Right renal pelvis (tissue), 4 donors: ENCODE results near the gene UGT1A8. TPM values are rescaled to one million over a fixed set of nuclear protein-coding genes. Genes with fewer than 3 reads are reported as not detected.
"Not testable (repeated sequence)": the region's sequence is repeated elsewhere in the genome, so short reads cannot be mapped to it uniquely, and the experiment has no call there.

Experiments used
- DNase-seq, 4 donors: peaks; one replicate each; pipeline ENCODE4 v3.0.0-alpha.2; 2013; ENCODE audit warnings: low read depth in 4 of 4, low spot score in 3 of 4, missing footprints in 1 of 4
- polyA plus RNA-seq, 4 donors: library from polyadenylated mRNA; unstranded; fragments of 120-200 nt; gene quantifications; one replicate each; pipeline ENCODE4 v1.2.1, GENCODE V29; 2013; ENCODE audit not compliant: insufficient read length in 4 of 4

Gene UGT1A8
- polyA plus RNA-seq, 4 donors: not detected

- DNase-seq: no peak
Measured at GRCh38 chr2:233638836-233639235, 21.4 kb downstream of the UGT1A8 start.

DNA sequence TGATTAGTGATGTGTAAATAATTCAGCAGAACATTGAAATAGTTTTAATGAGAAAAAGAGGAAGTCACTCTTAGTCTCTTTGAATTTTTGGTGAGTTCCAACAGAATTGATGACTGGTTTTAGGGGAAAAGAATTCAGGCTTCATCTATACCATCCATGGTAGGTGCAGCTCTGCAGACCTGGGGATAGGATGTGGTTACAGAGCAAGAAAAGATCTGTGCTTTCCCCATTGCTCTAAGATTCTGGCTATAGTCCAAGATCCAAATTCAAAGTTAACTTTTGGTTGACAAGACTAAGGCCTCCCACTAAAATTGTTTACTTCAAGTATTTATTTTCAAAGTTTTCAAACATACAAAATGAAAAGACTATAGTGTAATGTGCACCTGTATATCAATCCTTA is 22.4 kb downstream of the UGT1A8 start:
- no peak for DNase-seq

- no peak for DNase-seq
Measured at GRCh38 chr2:233643128-233643527, 25.7 kb downstream of the UGT1A8 start.

- DNase-seq: not testable (repeated sequence)
Measured at GRCh38 chr2:233646033-233646432, 28.6 kb downstream of the UGT1A8 start.

- no peak for DNase-seq
Measured at GRCh38 chr2:233650981-233651380, 33.5 kb downstream of the UGT1A8 start.

DNA sequence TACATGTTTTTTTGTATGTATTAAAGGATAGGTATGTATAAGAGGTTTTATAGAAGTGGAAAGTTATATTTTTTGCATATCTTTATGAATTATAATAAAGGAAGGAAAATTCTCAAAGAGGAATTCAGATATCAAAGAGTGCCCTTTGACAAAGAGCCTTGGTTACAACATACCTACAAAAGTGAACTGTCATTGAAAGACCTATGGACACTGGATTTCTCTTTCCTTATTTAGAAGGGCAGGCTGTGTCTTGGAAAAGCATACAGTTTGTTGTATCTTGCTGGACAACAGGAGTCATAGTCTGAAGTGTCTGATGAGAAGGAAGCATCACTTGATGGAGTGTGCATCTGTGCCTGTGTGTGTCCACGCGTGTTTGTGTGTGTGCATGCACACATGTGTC is 34.0 kb downstream of the UGT1A8 start:
- no peak for DNase-seq

- DNase-seq: no peak
Measured at GRCh38 chr2:233654501-233654900, 37.1 kb downstream of the UGT1A8 start.

GRCh38 chr2:233655043-233655442 is 37.6 kb downstream of the UGT1A8 start:
- DNase-seq: no peak

DNA sequence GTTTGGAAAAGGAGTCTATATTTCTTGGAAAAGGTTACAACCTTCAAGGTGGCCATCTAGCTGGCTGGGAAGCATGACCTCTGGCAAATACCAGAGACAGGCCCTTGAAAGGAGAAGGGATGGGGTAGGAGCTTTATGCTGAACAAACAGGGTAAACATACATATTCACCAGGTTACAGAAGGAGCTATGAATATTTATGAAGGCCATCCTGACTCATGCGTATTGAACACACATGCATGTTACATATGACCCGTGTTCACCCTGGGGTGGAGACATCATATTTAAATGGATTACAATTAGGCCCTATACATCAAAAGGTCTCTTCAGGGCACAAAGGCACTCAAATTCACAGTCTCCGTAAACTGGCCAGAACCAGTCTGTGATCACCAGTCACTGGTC is 38.5 kb downstream of the UGT1A8 start:
- DNase-seq: not testable (repeated sequence)

DNA sequence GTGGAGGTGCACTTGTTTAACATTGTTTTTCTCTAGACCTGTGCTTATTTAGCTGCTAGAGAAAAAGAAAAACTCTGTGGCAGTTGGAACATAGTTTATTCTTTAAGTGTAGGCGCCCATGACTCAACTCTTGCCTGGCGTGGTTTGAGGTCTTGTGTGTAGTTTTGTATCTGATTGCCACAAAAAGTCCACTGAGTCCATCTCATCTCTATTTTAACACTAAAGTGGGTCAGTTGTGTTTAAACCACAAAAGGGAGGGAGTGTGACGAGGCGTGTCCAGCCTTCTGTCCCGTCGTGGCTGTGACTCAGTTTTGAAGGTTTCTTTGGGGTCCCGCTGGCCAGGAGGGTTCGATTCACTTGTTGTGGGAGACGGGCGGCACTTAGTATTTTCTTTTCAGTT is 39.0 kb downstream of the UGT1A8 start:
- DNase-seq: no peak

DNA sequence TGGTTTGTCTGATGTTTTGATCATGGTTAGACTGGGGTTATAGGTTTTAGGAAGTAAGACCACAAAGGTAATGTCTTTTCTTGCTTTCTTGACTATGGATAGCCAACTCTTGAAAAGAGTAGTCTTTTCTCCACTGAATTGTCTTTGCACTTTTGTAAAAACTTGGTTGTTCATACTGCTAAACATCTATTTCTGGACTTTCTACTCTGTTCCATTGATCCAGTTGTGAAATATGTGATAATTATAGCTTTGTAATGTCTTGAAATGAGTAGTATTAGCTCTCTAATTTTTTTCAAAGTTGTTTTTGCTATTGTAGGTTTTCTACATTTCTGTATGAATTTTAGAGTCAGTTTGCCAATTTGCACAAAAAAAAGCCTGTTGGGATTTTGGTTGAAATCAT is 41.2 kb downstream of the UGT1A8 start:
- DNase-seq: no peak

- no peak for DNase-seq
Measured at GRCh38 chr2:233663911-233664310, 46.5 kb downstream of the UGT1A8 start.

DNA sequence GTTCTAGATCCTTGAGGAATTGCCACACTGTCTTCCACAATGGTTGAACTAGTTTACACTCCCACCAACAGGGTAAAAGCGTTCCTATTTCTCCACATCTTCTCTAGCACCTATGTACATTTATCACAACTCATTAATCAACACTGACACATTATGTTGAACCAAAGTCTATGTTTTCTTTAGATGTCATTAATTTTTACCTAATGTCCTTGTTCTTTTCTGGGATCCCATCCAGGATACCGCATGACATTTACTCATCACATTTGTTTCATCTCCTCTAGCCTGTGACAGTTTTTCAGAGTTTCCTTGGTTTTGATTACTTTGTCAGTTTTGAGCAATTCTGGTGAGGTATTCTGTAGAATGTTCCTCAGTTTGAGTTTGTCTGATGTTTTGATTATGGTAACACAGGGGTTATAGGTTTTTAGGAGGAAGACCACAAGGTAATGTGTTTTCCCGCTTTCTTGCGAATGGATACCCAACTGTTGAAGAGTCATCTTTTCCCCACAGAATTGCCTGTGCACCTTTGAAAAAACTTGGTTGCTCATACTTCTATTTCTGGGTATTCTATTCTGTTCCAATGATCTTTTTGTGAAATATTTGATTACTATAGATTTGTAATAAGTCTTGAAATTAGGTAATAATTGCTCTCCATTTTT is 51.3 kb downstream of the UGT1A8 start:
- DNase-seq: no peak

DNA sequence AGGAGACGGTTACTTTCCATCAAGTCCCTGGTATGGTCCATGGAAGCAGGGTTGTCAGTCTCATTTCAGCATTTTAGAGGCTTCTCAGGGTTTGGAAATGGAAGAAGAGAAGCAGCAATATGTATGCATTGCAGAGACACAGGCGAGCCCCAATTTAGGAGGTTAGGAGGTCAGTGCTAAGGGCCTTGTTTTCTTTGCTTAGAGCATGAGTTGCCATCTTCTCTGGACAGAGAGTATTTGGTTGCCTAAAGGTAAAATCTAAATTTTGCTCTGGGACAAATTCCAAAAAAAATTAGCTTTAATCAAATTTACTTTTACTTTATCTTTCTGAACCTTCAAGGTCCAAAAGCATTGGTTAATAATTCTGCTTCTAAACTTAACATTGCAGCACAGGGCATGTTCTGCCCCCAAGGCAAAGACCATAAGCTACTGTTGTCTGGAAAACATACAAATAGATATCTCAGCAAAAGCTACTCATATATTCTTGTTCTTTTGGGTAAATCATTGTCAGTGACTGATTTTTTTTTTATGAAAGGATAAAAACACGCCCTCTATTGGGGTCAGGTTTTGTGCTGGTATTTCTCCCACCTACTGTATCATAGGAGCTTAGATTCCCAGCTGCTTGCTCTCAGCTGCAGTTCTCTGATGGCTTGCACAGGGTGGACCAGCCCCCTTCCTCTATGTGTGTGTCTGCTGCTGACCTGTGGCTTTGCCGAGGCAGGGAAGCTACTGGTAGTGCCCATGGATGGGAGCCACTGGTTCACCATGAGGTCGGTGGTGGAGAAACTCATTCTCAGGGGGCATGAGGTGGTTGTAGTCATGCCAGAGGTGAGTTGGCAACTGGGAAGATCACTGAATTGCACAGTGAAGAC is 54.1 kb downstream of the UGT1A8 start, which contains the start of gene UGT1A9:
TSS of gene UGT1A9 (plus strand) at position 609 of the 872 bp plus-strand sequence. CDS start at position 646, 37 bp downstream.
- DNase-seq: no peak

GRCh38 chr2:233672886-233673285 is 55.5 kb downstream of the UGT1A8 start:
- no peak for DNase-seq

GRCh38 chr2:233673896-233674295 is 56.5 kb downstream of the UGT1A8 start:
- no peak for DNase-seq

- DNase-seq: no peak
Measured at GRCh38 chr2:233674314-233674713, 56.9 kb downstream of the UGT1A8 start.

DNA sequence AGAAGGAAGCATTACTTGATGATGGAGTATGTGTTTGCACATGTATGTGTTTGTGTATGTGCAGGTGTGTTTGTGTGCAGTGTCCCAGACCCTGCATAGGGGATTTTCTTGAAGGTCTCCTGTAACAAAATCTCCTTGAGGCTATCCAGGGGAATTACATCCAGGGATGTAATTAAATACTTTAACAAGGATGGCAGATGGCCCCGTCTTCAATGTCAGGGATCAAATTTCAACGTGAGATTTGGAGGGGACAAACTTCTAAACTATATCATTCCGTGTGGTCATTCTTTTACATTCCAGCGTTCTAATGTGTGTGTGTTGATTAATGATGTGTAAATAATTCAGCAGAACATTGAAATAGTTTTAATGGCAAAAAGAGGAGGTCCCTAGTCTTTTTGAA is 57.6 kb downstream of the UGT1A8 start:
- DNase-seq: no peak

DNA sequence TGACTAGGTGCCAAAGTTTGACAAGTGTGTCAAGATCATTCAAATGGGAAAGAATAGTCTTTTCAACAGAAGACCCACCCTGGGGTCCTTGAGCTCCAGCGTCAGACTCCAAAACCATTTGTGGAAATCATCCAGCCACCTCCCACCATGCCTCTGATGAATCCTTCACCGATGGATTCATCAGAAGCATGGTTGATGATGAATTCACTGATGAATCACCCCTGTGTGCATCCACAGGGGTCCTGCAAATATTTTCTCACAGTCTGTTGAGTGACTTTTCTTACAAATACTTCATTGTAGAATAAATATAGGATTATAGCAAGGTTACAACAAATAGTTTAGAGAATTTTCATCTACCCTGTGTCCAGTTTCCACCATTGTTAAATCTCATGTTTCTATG is 58.6 kb downstream of the UGT1A8 start:
- no peak for DNase-seq

GRCh38 chr2:233679196-233679595 is 61.8 kb downstream of the UGT1A8 start:
- no peak for DNase-seq

- DNase-seq: no peak
Measured at GRCh38 chr2:233680361-233681045, 63.1 kb downstream of the UGT1A8 start.
